NCI-H2107 treated with DMSO at 0.1 percent for 48 hours (cell line): Measurements from ENCODE around the gene GAS2L1.

Experiments used
- DNase-seq: peaks from one replicate; lab custom pipeline; 2025; ENCODE audit not compliant: unreplicated experiment; lab: John Stamatoyannopoulos, UW

Gene GAS2L1

GRCh38 chr22:29275167-29275566 lies 31.3 kb upstream of the GAS2L1 start:
- no peak for DNase-seq

GRCh38 chr22:29275819-29276565 lies 30.5 kb upstream of the GAS2L1 start:
- no peak for DNase-seq

GRCh38 chr22:29277927-29278326 lies 28.5 kb upstream of the GAS2L1 start:
- no peak for DNase-seq

- DNase-seq = no peak
Measured at GRCh38 chr22:29284196-29284595, 22.3 kb upstream of the GAS2L1 start.

GRCh38 chr22:29288837-29289236 lies 17.6 kb upstream of the GAS2L1 start:
- no peak for DNase-seq

- DNase-seq = no peak
Measured at GRCh38 chr22:29290061-29290460, 16.4 kb upstream of the GAS2L1 start.

- no peak for DNase-seq
Measured at GRCh38 chr22:29291215-29291614, 15.2 kb upstream of the GAS2L1 start.

GRCh38 chr22:29292379-29292778 lies 14.1 kb upstream of the GAS2L1 start:
- no peak for DNase-seq

- DNase-seq = no peak
Measured at GRCh38 chr22:29298641-29299040, 7.8 kb upstream of the GAS2L1 start.

- no peak for DNase-seq
Measured at GRCh38 chr22:29299136-29299900, 7.1 kb upstream of the GAS2L1 start.

GRCh38 chr22:29300467-29300806 lies 6.0 kb upstream of the GAS2L1 start:
- DNase-seq = no peak

GRCh38 chr22:29300807-29301601 lies 5.4 kb upstream of the GAS2L1 start:
- no peak for DNase-seq

GRCh38 chr22:29301716-29302401 lies 4.6 kb upstream of the GAS2L1 start:
- no peak for DNase-seq

GRCh38 chr22:29302402-29302680 lies 4.1 kb upstream of the GAS2L1 start:
- no peak for DNase-seq

- DNase-seq = no peak
Measured at GRCh38 chr22:29302681-29303465, 3.6 kb upstream of the GAS2L1 start.

GRCh38 chr22:29305836-29306174 lies 645 bp upstream of the GAS2L1 start:
- DNase-seq = no peak

- no peak for DNase-seq
Measured at GRCh38 chr22:29306835-29307595, 565 bp downstream of the GAS2L1 start.

- no peak for DNase-seq
Measured at GRCh38 chr22:29307596-29308147, 1.2 kb downstream of the GAS2L1 start.

- DNase-seq = no peak
Measured at GRCh38 chr22:29308148-29308790, 1.8 kb downstream of the GAS2L1 start.
